Dermis microvascular lymphatic vessel endothelial cell (primary cell): ENCODE data around the gene FBXO47. TPM values are rescaled to one million over a fixed set of nuclear protein-coding genes. Genes with fewer than 3 reads are reported as not detected.

ENCODE experiments used
- DNase-seq, 2 donors: peaks; one replicate each; pipeline versions ENCODE4 v3.0.0 to v3.0.0-alpha.2; 2010; ENCODE audit warnings: low read depth in 2 of 2
- total RNA-seq: library from RNA; depleted of rRNA; stranded (reverse); fragments of >200 nt; gene quantifications from 2 replicates; pipeline ENCODE4 v1.2.1, GENCODE V29; 2014

Gene FBXO47, protein sequence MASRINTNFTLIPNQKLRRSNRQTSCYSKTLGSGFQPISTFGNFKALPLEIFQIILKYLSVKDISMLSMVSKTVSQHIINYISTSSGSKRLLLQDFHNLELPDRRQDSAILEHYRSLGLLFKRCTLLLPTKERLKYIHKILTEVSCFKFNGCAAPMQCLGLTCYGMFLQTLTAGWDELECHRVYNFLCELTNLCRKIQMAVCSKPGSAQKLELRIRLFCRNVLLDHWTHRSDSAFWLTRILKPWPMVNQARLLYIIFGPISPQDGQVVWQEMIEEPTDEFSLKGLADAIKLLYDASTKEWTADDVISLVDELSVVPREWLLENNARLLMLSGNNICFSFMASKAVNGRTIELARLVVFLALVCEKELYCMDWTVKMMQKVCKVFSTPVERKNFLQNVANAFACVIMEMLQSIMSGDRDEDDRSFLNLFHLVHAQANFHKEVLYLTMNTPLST
- under 0.01 TPM in 1 of 2 replicates, not detected in the other for total RNA-seq

DNA sequence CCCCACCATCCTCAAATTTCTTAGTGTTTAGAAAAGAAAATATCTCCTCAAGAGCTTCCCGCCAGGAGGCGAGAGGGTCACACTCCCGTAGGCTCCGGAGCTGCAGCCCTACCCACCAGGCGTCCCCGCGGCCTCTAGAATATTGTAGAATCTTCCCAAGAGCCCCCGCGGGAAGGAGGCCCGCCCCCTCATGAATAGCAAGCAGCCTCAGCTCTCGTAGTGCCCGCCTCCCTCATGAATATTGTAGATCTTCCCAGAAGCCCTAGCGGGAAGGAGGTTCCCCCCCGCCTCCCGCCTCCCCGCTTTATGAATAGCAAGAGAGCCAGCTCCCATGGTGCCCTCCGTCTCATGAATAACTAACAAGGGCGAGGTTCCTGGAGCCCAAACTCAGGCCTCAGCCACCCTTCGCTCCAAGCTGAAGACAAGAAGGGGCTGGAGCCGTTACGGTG is at the start of gene FBXO47:
Gene FBXO47, minus strand, starts transcription at position 114 of the 449 bp plus-strand sequence. CDS start 4,378 bp downstream, outside the sequence.
- peak; percentile 65 to 85 for DNase-seq

DNA sequence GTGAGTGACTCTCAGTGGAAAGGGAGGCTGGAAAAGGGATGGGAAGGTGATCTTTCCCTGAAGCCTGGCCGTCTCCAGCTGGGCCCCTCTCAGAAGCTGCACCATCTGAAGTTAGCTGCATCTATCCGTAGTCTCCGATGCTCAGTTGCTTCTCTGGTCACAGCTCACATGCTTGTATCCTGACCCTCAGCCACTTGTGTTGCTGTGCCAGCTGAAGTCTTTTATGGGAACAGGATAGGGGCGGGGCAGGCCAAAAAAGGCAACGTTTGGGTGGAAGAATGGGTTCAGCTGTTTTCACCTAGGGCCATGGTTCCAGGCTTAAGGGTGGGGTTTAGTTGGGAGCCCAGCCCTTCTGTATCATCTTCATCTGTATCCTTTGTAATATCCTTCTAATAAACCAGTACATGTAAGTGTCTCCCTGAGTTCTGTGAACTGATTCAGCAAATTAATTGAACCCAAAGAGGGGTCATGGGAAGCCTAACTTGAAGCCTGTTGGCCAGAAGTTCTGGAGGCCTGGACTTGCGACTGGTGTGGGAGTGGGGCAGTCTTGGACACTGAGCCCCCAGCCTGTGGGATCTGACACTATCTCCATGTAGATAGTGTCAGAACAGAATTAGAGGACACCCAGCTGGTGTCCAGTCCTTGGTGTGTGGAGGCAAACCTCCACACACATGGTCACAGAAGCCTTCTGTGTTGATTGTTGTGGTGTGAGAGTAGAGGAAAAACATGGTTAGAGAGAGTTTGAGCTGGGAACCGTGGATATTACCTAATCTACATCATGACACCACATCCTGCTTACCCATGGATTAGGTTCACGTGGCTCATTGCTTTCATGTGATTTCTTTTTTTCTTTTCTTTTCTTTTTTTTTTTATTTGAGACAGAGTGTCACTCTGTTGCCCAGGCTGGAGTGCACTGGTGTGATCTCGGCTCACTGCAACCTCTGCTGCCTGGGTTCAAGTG is 49.3 kb upstream of the FBXO47 start:
- DNase-seq = no peak

- DNase-seq = no peak
Observed at GRCh38 chr17:39015546-39015935, 48.3 kb upstream of the FBXO47 start.

DNA sequence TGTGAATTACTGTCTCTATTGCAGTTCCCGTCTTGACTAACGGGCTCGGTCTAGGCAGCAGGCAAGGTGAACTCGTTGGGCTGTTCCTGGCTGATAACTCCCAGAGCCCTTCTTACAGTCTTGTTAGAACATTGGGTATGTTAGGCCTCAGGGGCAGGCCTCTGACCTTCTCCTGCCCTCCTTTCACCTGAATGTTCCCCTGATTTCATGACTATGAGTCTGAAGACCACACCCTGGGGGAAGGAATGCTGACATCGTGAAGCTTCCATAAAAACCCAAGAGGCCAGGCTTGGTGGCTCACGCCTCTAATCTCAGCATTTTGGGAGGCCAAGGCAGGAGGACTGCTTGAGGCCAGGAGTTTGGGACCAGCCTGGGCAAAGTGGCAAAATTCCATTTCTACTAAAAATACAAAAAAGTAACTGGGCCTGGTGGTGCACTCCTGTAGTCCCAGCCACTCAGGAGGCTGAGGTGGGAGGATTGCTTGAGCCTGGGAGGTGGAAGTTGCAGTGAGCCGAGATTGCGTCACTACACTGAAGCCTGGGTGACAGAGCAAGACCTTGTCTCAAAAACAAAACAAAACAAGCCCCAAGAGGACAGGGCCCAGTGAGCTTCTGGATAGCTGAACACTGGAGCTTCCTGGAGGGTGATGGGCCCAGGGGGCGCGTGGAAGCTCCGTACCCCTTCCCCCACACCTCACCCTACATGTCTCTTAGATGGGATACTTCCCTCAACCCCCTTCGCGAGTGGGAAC is 47.8 kb upstream of the FBXO47 start:
- DNase-seq = no peak

DNA sequence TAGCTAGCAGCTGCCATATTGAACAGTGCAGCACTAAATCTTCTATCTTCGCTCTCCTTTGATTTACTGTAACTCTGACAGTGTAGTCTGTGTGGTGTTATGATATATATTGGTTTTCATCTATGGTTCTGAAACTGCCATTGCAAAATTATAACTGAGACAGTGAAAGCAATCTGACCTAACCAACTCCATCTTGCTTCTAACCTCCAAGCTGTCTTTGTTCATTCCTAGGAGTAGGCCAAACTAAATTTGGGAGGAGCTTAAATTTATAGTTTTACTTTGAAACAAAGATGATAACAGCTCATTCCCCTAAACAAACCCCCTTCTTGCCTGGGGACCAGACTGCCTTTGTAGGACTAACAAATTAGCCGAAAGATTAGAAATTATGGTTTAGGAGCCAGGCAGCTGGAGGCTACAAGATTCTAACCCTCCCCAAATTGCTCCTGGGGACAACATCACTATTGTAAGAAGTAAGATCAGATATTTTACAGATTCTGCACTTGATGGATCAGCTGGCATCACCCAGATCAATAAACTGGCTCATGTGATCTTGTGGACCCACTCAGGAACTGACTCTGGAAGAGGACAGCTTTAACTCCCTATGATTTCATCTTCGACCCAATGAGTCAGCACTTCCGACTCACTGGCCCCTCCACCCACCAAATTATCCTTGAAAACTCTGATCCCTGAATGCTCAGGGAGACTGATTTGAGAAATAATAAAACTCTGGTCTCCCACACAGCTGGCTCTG is 47.0 kb upstream of the FBXO47 start:
- DNase-seq = peak in 1 of 2 donors; percentile 25

GRCh38 chr17:39012725-39013124 is 45.5 kb upstream of the FBXO47 start:
- DNase-seq = no peak

- DNase-seq = no peak
Observed at GRCh38 chr17:39011907-39012468, 44.8 kb upstream of the FBXO47 start.

DNA sequence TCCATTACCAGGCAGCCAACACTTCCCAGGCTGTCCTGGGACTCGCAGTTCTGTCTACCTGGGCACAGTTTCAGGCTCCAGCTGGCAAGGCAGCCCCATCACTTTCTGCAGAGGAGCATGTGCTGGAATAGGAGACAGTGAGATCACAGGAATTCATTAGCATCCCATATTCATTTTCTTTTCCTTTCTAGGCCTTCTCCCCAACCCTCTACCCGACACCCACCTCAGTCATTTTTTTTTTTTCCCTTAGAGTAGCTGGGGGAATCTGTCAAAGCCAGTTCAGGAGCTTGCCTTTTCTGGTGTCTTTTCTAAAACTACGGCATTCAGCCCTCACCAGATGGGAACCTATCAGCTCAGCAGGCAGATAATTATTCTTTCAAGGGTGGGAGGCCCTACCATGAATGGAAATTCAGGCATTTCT is 42.4 kb upstream of the FBXO47 start:
- no peak for DNase-seq

DNA sequence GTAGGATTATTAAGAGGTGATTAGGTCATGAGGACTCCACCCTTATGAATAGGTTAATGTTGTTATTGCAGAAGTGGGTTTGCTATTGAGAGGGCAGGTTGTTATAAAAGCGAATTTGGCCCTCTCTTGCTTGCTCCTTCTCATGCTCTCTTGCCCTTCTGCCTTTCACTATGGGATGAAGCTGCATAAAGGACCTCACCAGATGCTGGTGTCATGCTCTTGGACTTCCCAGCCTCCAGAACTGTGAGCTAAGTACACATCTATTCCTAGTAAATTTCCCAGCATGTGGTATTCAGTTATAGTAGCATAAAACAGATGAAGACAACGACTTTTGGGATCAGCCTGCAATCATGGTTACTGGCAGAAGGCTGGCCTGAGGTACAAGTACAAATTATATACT is 41.4 kb upstream of the FBXO47 start:
- no peak for DNase-seq

DNA sequence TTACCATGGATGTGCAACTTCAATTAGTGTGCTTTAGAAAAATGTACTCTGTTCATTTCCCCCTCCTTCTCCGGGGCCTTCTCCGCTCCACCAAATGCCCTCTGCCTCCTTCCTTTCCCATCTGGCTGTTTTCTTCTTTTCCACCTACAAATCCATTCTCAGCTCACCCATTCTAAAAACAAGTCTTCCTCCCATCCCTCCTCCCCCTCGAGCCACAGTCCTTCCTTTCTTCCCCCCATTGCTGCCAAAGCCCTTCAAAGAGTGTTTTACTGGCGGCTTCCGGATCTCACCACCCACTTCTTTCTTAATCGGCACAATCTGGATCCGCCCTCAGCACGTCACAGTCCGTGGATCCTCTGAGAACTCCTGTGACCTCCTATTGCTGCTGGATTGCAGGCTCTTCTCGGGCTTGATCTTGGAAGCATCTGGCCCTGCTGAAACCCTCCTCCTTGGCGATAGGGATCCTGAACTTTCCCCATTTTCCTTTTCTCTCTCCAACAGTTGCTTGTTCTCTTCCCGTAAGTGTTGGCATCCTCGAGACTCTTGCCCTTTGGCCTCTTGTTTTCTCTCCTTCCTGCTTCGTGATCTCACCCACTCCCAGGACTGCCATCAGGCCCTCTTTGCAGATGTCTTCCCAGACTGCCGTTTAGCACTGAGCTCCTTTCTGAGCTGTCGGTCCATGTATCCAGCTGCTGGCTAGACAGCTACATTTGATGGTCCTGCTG is 36.0 kb upstream of the FBXO47 start:
- no peak for DNase-seq

DNA sequence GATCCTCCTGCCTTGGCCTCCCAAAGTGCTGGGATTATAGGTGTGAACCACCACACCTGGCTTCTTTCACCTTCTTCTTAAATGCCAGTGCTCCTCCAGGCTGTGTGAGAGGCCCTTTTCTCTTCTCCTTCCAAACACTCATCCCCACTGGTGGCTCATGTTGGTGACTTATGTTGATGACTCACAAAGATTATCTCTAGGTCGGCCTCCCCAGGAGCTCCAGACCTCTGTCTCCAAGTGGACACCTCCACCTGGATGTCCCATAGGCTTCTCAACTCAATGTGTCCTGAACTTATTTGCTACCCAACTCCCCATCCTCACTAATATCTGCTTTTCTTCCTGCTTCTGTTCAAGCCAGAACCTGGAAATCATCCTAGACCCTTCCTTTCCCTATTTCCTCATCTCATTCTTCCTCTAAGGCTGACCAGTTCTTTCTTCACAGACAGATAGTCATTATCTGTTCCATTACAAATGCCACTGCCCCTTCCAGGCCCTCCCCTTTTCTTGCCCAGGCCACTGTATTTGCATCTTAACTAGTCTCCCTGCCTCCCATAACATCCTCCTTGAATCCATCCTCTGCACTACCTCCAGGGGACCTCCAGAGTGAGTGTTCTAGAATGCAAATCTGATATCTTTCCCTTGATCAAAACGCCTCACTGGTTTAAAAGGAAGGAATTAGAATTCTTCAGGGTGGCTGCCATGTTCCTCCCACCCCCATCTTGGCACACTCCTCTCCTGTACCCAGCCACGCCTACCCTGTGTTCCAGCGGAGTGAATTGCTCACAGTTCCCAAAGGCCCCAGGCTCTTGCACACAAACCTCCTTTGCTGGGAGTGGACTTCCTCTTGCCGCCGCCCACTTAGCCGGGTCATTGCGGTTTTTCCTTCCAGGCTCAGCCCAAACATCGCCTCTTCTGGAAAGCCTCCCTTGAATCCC is 34.8 kb upstream of the FBXO47 start:
- DNase-seq = peak in 1 of 2 donors; percentile 16

DNA sequence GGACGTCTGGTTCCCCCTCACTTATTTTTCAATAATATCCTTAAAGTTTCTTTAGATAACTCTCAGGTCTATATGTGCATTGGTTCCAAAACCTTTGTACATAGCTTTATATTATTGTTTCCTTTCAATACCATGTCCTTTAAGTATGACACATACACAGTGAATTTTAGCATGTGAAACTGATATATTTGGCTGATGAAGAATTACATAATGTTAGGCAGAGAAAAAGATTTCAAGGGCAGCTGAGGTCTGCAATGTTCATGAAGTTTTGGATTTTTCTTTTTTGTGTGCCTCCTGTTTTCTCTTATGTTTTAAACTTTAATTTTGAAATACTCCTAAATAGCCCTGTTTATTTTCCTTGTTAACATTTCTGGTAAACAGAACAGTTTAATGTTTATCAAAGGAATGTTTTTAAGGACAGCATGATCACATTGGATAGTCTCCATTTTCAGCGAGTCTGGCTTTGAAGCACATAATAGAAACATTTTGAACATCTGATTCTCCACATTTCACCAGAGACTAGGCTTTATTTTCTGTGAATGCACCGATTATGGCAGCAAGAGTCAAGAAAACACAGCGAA is 32.9 kb upstream of the FBXO47 start:
- no peak for DNase-seq

- no peak for DNase-seq
Observed at GRCh38 chr17:38996660-38997337, 29.6 kb upstream of the FBXO47 start.

DNA sequence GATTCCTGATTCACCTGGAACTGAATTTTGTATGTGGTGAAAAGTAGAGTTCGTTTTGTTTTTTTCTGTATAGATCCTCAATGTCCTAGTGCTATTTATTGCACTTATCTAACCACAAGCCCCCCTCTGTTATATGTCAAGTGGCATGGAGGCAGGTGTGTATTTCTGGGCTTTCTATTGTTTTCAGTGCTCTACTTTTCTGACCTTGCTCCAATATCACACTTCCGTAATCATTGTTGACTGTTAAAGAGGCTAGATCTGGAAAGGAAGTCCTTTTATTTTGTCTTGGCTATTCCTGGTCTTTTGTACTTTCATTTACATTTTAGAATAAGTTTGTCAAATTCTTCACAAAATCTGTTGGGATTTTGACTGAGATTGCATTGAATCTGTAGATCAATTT is 26.8 kb upstream of the FBXO47 start:
- peak in 1 of 2 donors; percentile 43 for DNase-seq

DNA sequence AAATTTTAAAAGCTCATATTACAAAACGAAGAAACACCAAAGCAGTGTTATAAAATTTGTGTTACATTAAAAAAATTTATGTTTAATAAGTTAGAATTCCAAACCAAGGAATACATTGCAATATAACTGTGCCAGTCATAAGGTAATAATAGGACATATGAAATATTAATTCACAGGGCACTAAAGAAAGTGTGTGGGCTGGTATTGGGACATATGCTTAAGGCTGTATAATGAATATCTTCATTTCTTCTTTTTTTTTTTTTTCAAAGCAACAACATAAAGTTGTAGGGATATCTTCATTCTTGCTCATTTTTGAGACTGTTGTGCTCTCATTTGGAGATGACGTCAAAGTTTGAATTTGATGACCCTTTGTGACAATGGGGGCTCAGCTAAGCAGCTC is 17.5 kb upstream of the FBXO47 start:
- DNase-seq = no peak

GRCh38 chr17:38982858-38983746 is 15.9 kb upstream of the FBXO47 start:
- peak; percentile 60 to 72 for DNase-seq
